M059J (cell line): ENCODE measurements around the gene SLC35E1. TPM values are rescaled to one million over a fixed set of nuclear protein-coding genes. Genes with fewer than 3 reads are reported as not detected.
"Not testable (repeated sequence)": the region's sequence is repeated elsewhere in the genome, so short reads cannot be mapped to it uniquely, and the experiment has no call there.

ENCODE experiments used
- DNase-seq: peaks from one replicate; pipeline ENCODE4 v3.0.0-alpha.2; 2012; ENCODE audit warnings: low read depth
- total RNA-seq: library from RNA; depleted of rRNA; stranded (reverse); fragments of >200 nt; shearing (Covaris generic); gene quantifications from 2 replicates; pipeline ENCODE4 v1.2.3, GENCODE V29; 2014

SLC35E1 gene
- total RNA-seq, 1 experiment from 2014 or later = 43.5 TPM

- DNase-seq = no peak
These were observed 27.6 kb downstream of the SLC35E1 start for GRCh38 chr19:16544473-16545231.

- not testable (repeated sequence) for DNase-seq
These were observed 28.5 kb downstream of the SLC35E1 start for GRCh38 chr19:16543734-16544133.

GRCh38 chr19:16542910-16543472 lies 29.2 kb downstream of the SLC35E1 start:
- DNase-seq = peak; percentile 44

GRCh38 chr19:16542045-16542909 lies 29.9 kb downstream of the SLC35E1 start, which contains the start of gene CHERP:
TSS of gene CHERP (minus strand) at chr19:16542437. CDS start at chr19:16542378, 59 bp downstream.
- DNase-seq = peak; percentile 93

GRCh38 chr19:16541526-16542044 lies 30.6 kb downstream of the SLC35E1 start:
- DNase-seq = peak; percentile 44

- DNase-seq = no peak
These were observed 31.3 kb downstream of the SLC35E1 start for GRCh38 chr19:16540948-16541347.

GRCh38 chr19:16537111-16537510 lies 35.1 kb downstream of the SLC35E1 start:
- no peak for DNase-seq

GRCh38 chr19:16536130-16536529 lies 36.1 kb downstream of the SLC35E1 start:
- no peak for DNase-seq

GRCh38 chr19:16535381-16535780 lies 36.8 kb downstream of the SLC35E1 start:
- no peak for DNase-seq

- DNase-seq = no peak
These were observed 39.6 kb downstream of the SLC35E1 start for GRCh38 chr19:16532440-16533234.

- DNase-seq = no peak
These were observed 40.9 kb downstream of the SLC35E1 start for GRCh38 chr19:16531380-16531669.

- DNase-seq = no peak
These were observed 41.5 kb downstream of the SLC35E1 start for GRCh38 chr19:16530540-16531379.

GRCh38 chr19:16529466-16530144 lies 42.6 kb downstream of the SLC35E1 start:
- no peak for DNase-seq

- DNase-seq = no peak
These were observed 44.2 kb downstream of the SLC35E1 start for GRCh38 chr19:16527971-16528521.

- no peak for DNase-seq
These were observed 44.8 kb downstream of the SLC35E1 start for GRCh38 chr19:16527334-16527935.

GRCh38 chr19:16525751-16526481 lies 46.3 kb downstream of the SLC35E1 start:
- no peak for DNase-seq

- no peak for DNase-seq
These were observed 47.1 kb downstream of the SLC35E1 start for GRCh38 chr19:16524991-16525734.
